ENCODE results near the gene KLHL29. TPM values are rescaled to one million over a fixed set of nuclear protein-coding genes. Genes with fewer than 3 reads are reported as not detected.
"Not testable (repeated sequence)": the region's sequence is repeated elsewhere in the genome, so short reads cannot be mapped to it uniquely, and the experiment has no call there.

Gene KLHL29
- total RNA-seq, 6 experiments from 2014 or later = 1.2 to 10.2 (median 6.4) TPM

- Histone ChIP-seq H3K27ac (no peak overlapping the region), H3K36me3 (no peaks in the 10 kb centered on the region), H3K27me3 (no peaks in the 10 kb centered on the region), H3K4me3 (no peak overlapping the region), H3K9me3 (no peaks in the 10 kb centered on the region), H3K4me1 (no peaks in the 10 kb centered on the region)
- DNase-seq = no peak
- intact Hi-C loops (cut with DNase I) = no loop called here
- peak in 1 of 4 donors; percentile 10 for ATAC-seq
- TF ChIP-seq CTCF (IDR thresholded peaks at IDR 0.05) (no peak), POLR2A (IDR thresholded peaks at IDR 0.05) (no peak)
- WGBS (ENCODE audit: insufficient coverage, low coverage, low lambda C conversion rate, missing lambda C conversion rate) = no CpG with 5 or more reads among the region's 4 CpGs
Observed at GRCh38 chr2:23720705-23721453, 335.9 kb downstream of the KLHL29 start.

- ATAC-seq = peak in 1 of 4 donors; percentile 11
- Histone ChIP-seq H3K9me3 (no peaks in the 10 kb centered on the region), H3K4me1 (no peaks in the 10 kb centered on the region), H3K27ac (no peak overlapping the region), H3K27me3 (no peaks in the 10 kb centered on the region), H3K4me3 (no peak overlapping the region), H3K36me3 (no peaks in the 10 kb centered on the region)
- no peak for DNase-seq
- TF ChIP-seq CTCF (IDR thresholded peaks at IDR 0.05) = no peak
- no peak for TF ChIP-seq POLR2A (IDR thresholded peaks at IDR 0.05)
- intact Hi-C loops (cut with DNase I) = no loop called here
- no CpG with 5 or more reads among the region's 2 CpGs for WGBS (ENCODE audit: insufficient coverage, low coverage, low lambda C conversion rate, missing lambda C conversion rate)
Observed at GRCh38 chr2:23721454-23721826, 336.5 kb downstream of the KLHL29 start.

- Histone ChIP-seq H3K36me3 (no peaks in the 10 kb centered on the region), H3K27ac (no peak overlapping the region), H3K4me3 (no peak overlapping the region), H3K9me3 (no peaks in the 10 kb centered on the region), H3K27me3 (no peaks in the 10 kb centered on the region), H3K4me1 (no peaks in the 10 kb centered on the region)
- intact Hi-C loops (cut with DNase I) = no loop called here
- no peak for ATAC-seq
- no peak for DNase-seq
- TF ChIP-seq CTCF (IDR thresholded peaks at IDR 0.05) (no peak), POLR2A (IDR thresholded peaks at IDR 0.05) (no peak)
- WGBS (ENCODE audit: insufficient coverage, low coverage, low lambda C conversion rate, missing lambda C conversion rate) = 83% methylated on average over 3 of the region's 3 CpGs
Observed at GRCh38 chr2:23722255-23722654, 337.3 kb downstream of the KLHL29 start.

- H3K9me3 ChIP-seq, H3K4me3 ChIP-seq: not testable (repeated sequence)
Observed at GRCh38 chr2:23723029-23723428, 338.1 kb downstream of the KLHL29 start.

GRCh38 chr2:23734416-23734815, 349.4 kb downstream of the KLHL29 start:
- 71% methylated on average over 3 of the region's 3 CpGs for WGBS (ENCODE audit: insufficient coverage, low coverage, low lambda C conversion rate, missing lambda C conversion rate)
- no peaks in the 10 kb centered on the region for H3K4me1 ChIP-seq
- intact Hi-C loops (cut with DNase I) = no loop called here
- no peak overlapping the region for H3K4me3 ChIP-seq
- H3K27ac ChIP-seq = no peak overlapping the region
- H3K36me3 ChIP-seq = no peaks in the 10 kb centered on the region
- no peaks in the 10 kb centered on the region for H3K27me3 ChIP-seq
- DNase-seq = no peak
- TF ChIP-seq POLR2A (IDR thresholded peaks at IDR 0.05) (no peak), CTCF (IDR thresholded peaks at IDR 0.05) (no peak)
- no peak for ATAC-seq
- no peaks in the 10 kb centered on the region for H3K9me3 ChIP-seq

More at GRCh38 chr2:23723029-23723428, 338.1 kb downstream of the KLHL29 start:
- H3K36me3 ChIP-seq; H3K27me3 ChIP-seq; ATAC-seq; intact Hi-C loops (cut with DNase I); DNase-seq; H3K27ac ChIP-seq; H3K4me1 ChIP-seq: not testable (repeated sequence)
- 94% methylated on average over 2 of the region's 3 CpGs for WGBS (ENCODE audit: insufficient coverage, low coverage, low lambda C conversion rate, missing lambda C conversion rate)

GRCh38 chr2:23736783-23737182, 351.8 kb downstream of the KLHL29 start:
- H3K4me1 ChIP-seq; H3K27me3 ChIP-seq; H3K9me3 ChIP-seq; intact Hi-C loops (cut with DNase I); H3K27ac ChIP-seq; H3K36me3 ChIP-seq; ATAC-seq; DNase-seq; H3K4me3 ChIP-seq: not testable (repeated sequence)
- WGBS (ENCODE audit: insufficient coverage, low coverage, low lambda C conversion rate, missing lambda C conversion rate) = no CpG with 5 or more reads among the region's 9 CpGs
